Middle frontal gyrus (tissue), 1 donor: ENCODE data around the gene EIF4H.
"Not testable (repeated sequence)": the region's sequence is repeated elsewhere in the genome, so short reads cannot be mapped to it uniquely, and the experiment has no call there.

Experiments
- DNase-seq: peaks from one replicate; pipeline ENCODE4 v3.0.0-alpha.2; 2015; ENCODE audit warnings: low spot score; ENCODE audit errors: extremely low spot score

The EIF4H gene

GRCh38 chr7:74173866-74174605 is at the start of gene EIF4H:
Gene EIF4H (plus strand): TSS chr7:74174356. CDS start chr7:74174384, 28 bp downstream.
- peak; percentile 92 for DNase-seq

- DNase-seq, result no peak
Measured at GRCh38 chr7:74126220-74126880, 47.8 kb upstream of the EIF4H start.

GRCh38 chr7:74129887-74130286 is 44.3 kb upstream of the EIF4H start:
- DNase-seq, result no peak

GRCh38 chr7:74130518-74130917 is 43.6 kb upstream of the EIF4H start:
- no peak for DNase-seq

GRCh38 chr7:74134117-74134620 is 40.0 kb upstream of the EIF4H start:
- no peak for DNase-seq

GRCh38 chr7:74138334-74138867 is 35.8 kb upstream of the EIF4H start:
- DNase-seq, result no peak

GRCh38 chr7:74138945-74139843 is 35.0 kb upstream of the EIF4H start:
- DNase-seq, result no peak

GRCh38 chr7:74141705-74142104 is 32.5 kb upstream of the EIF4H start:
- DNase-seq, result no peak

GRCh38 chr7:74143383-74143782 is 30.8 kb upstream of the EIF4H start:
- no peak for DNase-seq

- no peak for DNase-seq
Measured at GRCh38 chr7:74148491-74148890, 25.7 kb upstream of the EIF4H start.

- no peak for DNase-seq
Measured at GRCh38 chr7:74149071-74149470, 25.1 kb upstream of the EIF4H start.

GRCh38 chr7:74149603-74150002 is 24.6 kb upstream of the EIF4H start:
- DNase-seq, result no peak

GRCh38 chr7:74153736-74154135 is 20.4 kb upstream of the EIF4H start:
- DNase-seq, result no peak

GRCh38 chr7:74155810-74156395 is 18.3 kb upstream of the EIF4H start:
- DNase-seq, result no peak

GRCh38 chr7:74157605-74158004 is 16.6 kb upstream of the EIF4H start:
- DNase-seq, result no peak

- no peak for DNase-seq
Measured at GRCh38 chr7:74164985-74165456, 9.1 kb upstream of the EIF4H start.

GRCh38 chr7:74165867-74166593 is 8.1 kb upstream of the EIF4H start:
- DNase-seq, result no peak

- DNase-seq, result not testable (repeated sequence)
Measured at GRCh38 chr7:74167324-74167723, 6.8 kb upstream of the EIF4H start.

GRCh38 chr7:74173074-74173473 is 1.1 kb upstream of the EIF4H start:
- DNase-seq, result no peak

GRCh38 chr7:74173491-74173865 is 678 bp upstream of the EIF4H start:
- no peak for DNase-seq
